ENCODE data around the gene KDM4B. TPM values are rescaled to one million over a fixed set of nuclear protein-coding genes. Genes with fewer than 3 reads are reported as not detected.

The KDM4B gene
- total and polyA plus RNA-seq, 4 donors = 17.1 to 49.5 (median 24.7) TPM

GRCh38 chr19:5202553-5202952 is 233.6 kb downstream of the KDM4B start:
- H3K27me3 ChIP-seq (ENCODE audit: control insufficient read depth in 3 of 3, insufficient read depth in 3 of 3, low read length in 2 of 3) = no peaks in the 10 kb centered on the region
- DNase-seq = no peak
- H3K9ac ChIP-seq (ENCODE audit: insufficient read depth in 1 of 2, low read length in 2 of 2) = no peak overlapping the region
- H3K9me3 ChIP-seq (ENCODE audit: control insufficient read depth in 4 of 4, insufficient read depth in 3 of 4, low read length in 3 of 4) = peaks cover 0 to 14% (median 5%) of the 10 kb centered on the region in 4 donors
- peaks cover 0 to 10% (median 2%) of the 10 kb centered on the region in 4 donors for H3K36me3 ChIP-seq (ENCODE audit: control insufficient read depth in 4 of 4, insufficient read depth in 4 of 4, low read length in 4 of 4)
- no peak for ATAC-seq (ENCODE audit: insufficient read depth, low FRiP score)
- H3K4me1 ChIP-seq (ENCODE audit: control insufficient read depth in 5 of 5, insufficient read depth in 5 of 5, low read length in 5 of 5) = no peaks in the 10 kb centered on the region
- no peak overlapping the region for H3K4me3 ChIP-seq
- H3K27ac ChIP-seq (ENCODE audit: low read depth in 1 of 2, low read length in 1 of 2) = no peak overlapping the region
- 98% methylated on average over 4 of the region's 4 CpGs for WGBS, 2 donors
- TF ChIP-seq CTCF (IDR thresholded peaks at IDR 0.05; ENCODE audit: control extremely low read depth, extremely low read depth) = no peak

Small RNAs within 50 kb of the gene (small RNA-seq; reads per million reads assigned to genes)
- not detected for gene MIR4747 (ENCODE audit: low replicate concordance)

Other genes with a start within 250 kb of the KDM4B start
- gene DPP9, start 245.3 kb upstream of the KDM4B start, total RNA-seq = 10 to 100 TPM; 33.2 to 95.5 TPM
- 10 to 100 TPM; 42.3 to 45.5 TPM for gene DPP9, start 245.3 kb upstream of the KDM4B start, polyA plus RNA-seq
- gene FEM1A, start 177.4 kb upstream of the KDM4B start, total RNA-seq = 10 to 100 TPM in 1 of 2 donors, 1 to 10 TPM in 1; 9.8 to 14.6 TPM
- 1 to 10 TPM; 5.6 to 7.3 TPM for gene FEM1A, start 177.4 kb upstream of the KDM4B start, polyA plus RNA-seq
- gene TICAM1, start 137.4 kb upstream of the KDM4B start, total RNA-seq = 10 to 100 TPM in 1 of 2 donors, 1 to 10 TPM in 1; 4.5 to 18.2 TPM
- 10 to 100 TPM in 1 of 2 donors, 1 to 10 TPM in 1; 9.0 to 19.7 TPM for gene TICAM1, start 137.4 kb upstream of the KDM4B start, polyA plus RNA-seq
- gene PLIN3, start 101.4 kb upstream of the KDM4B start, total RNA-seq = 10 to 100 TPM; 35.6 to 65.4 TPM
- 100 to 1,000 TPM in 1 of 2 donors, 10 to 100 TPM in 1; 18.0 to 105 TPM for gene PLIN3, start 101.4 kb upstream of the KDM4B start, polyA plus RNA-seq
- under 1 TPM; 0.54 to 0.64 TPM for gene ARRDC5, start 66.2 kb upstream of the KDM4B start, total RNA-seq
- under 1 TPM; 0.39 to 0.51 TPM for gene ARRDC5, start 66.2 kb upstream of the KDM4B start, polyA plus RNA-seq
- gene UHRF1, start 59.6 kb upstream of the KDM4B start, total RNA-seq = 1 to 10 TPM; 4.9 to 7.5 TPM
- gene UHRF1, start 59.6 kb upstream of the KDM4B start, polyA plus RNA-seq = 1 to 10 TPM; 3.2 to 4.1 TPM